Activated T-cell treated with anti-CD3 and anti-CD28 coated beads, Interleukin-2, amount 50 U/mL, for 4 hours (primary cell): ENCODE measurements around the gene CFAP410. TPM values are rescaled to one million over a fixed set of nuclear protein-coding genes. Genes with fewer than 3 reads are reported as not detected.
"Not testable (repeated sequence)": the region's sequence is repeated elsewhere in the genome, so short reads cannot be mapped to it uniquely, and the experiment has no call there.

ENCODE experiments used
- ATAC-seq, 2 donors: fragments of 200-7000 bp; cut with Tn5 transposase; one replicate each; pipeline ENCODE4 v1.10.0; 2021
- DNase-seq: peaks from one replicate; pipeline ENCODE4 v3.0.0-alpha.2; 2020
- H3K27me3 Mint-ChIP-seq: one replicate; pipeline ENCODE4 v1.8.0; 2021; ENCODE audit warnings: low read depth, mixed read lengths
- H3K36me3 Mint-ChIP-seq: one replicate; pipeline ENCODE4 v1.8.0; 2022; ENCODE audit warnings: mixed read lengths; ENCODE audit not compliant: insufficient read depth
- H3K4me1 Mint-ChIP-seq: one replicate; pipeline ENCODE4 v1.8.0; 2021; ENCODE audit warnings: low read depth, mixed read lengths
- H3K4me3 Mint-ChIP-seq: one replicate; pipeline ENCODE4 v1.8.0; 2021; ENCODE audit warnings: mild to moderate bottlenecking, moderate library complexity, mixed read lengths
- H3K9me3 Mint-ChIP-seq: one replicate; pipeline ENCODE4 v1.8.0; 2021; ENCODE audit warnings: mixed read lengths
- total RNA-seq, 3 donors: library from RNA; stranded (reverse); gene quantifications; one replicate each; pipeline ENCODE4 v1.2.1, GENCODE V29; 2021

CFAP410 gene
- total RNA-seq, 3 donors from 2014 or later, result 30.2 to 32.7 (median 30.5) TPM

- ATAC-seq (peak in 1 of 2 donors; percentile 22), DNase-seq (no peak)
- no peak overlapping the region for H3K4me3 Mint-ChIP-seq
- no peaks in the 10 kb centered on the region for H3K9me3 Mint-ChIP-seq
- peaks cover 20% of the 10 kb centered on the region for H3K27me3 Mint-ChIP-seq
- peaks cover 29% of the 10 kb centered on the region for H3K4me1 Mint-ChIP-seq
- no peaks in the 10 kb centered on the region for H3K36me3 Mint-ChIP-seq
Observed at GRCh38 chr21:44349847-44350772, 10.9 kb upstream of the CFAP410 start.

- no peak overlapping the region for H3K4me3 Mint-ChIP-seq
- DNase-seq (no peak), ATAC-seq (no peak)
- no peaks in the 10 kb centered on the region for H3K36me3 Mint-ChIP-seq
- H3K9me3 Mint-ChIP-seq, result no peaks in the 10 kb centered on the region
- peaks cover 20% of the 10 kb centered on the region for H3K27me3 Mint-ChIP-seq
- peaks cover 23% of the 10 kb centered on the region for H3K4me1 Mint-ChIP-seq
Observed at GRCh38 chr21:44349416-44349846, 10.2 kb upstream of the CFAP410 start.

- no peaks in the 10 kb centered on the region for H3K9me3 Mint-ChIP-seq
- no peak for DNase-seq
Observed at GRCh38 chr21:44348861-44349260, 9.7 kb upstream of the CFAP410 start.

GRCh38 chr21:44347911-44348451 is 8.8 kb upstream of the CFAP410 start:
- no peak for DNase-seq
- Mint-ChIP-seq H3K9me3 (no peaks in the 10 kb centered on the region), H3K4me3 (no peak overlapping the region), H3K4me1 (peaks cover 8% of the 10 kb centered on the region), H3K36me3 (no peaks in the 10 kb centered on the region), H3K27me3 (peaks cover 20% of the 10 kb centered on the region)
- ATAC-seq, result no peak

More at GRCh38 chr21:44348861-44349260, 9.7 kb upstream of the CFAP410 start:
- H3K4me3 Mint-ChIP-seq, result no peak overlapping the region
- no peaks in the 10 kb centered on the region for H3K36me3 Mint-ChIP-seq
- no peak for ATAC-seq
- H3K4me1 Mint-ChIP-seq, result peaks cover 17% of the 10 kb centered on the region
- peaks cover 20% of the 10 kb centered on the region for H3K27me3 Mint-ChIP-seq

GRCh38 chr21:44345495-44345894 is 6.3 kb upstream of the CFAP410 start:
- Mint-ChIP-seq H3K4me1 (peaks cover 4% of the 10 kb centered on the region), H3K9me3 (no peaks in the 10 kb centered on the region), H3K36me3 (no peaks in the 10 kb centered on the region), H3K4me3 (no peak overlapping the region), H3K27me3 (peaks cover 15% of the 10 kb centered on the region)
- ATAC-seq, result no peak
- no peak for DNase-seq

GRCh38 chr21:44344541-44345183 is 5.5 kb upstream of the CFAP410 start:
- DNase-seq, result no peak
- H3K36me3 Mint-ChIP-seq, result no peaks in the 10 kb centered on the region
- H3K27me3 Mint-ChIP-seq, result peaks cover 15% of the 10 kb centered on the region
- no peak for ATAC-seq
- H3K9me3 Mint-ChIP-seq, result no peaks in the 10 kb centered on the region
- peaks cover 11% of the 10 kb centered on the region for H3K4me1 Mint-ChIP-seq
- no peak overlapping the region for H3K4me3 Mint-ChIP-seq

GRCh38 chr21:44342981-44343380 is 3.8 kb upstream of the CFAP410 start:
- H3K4me1 Mint-ChIP-seq, result peaks cover 15% of the 10 kb centered on the region
- H3K27me3 Mint-ChIP-seq, H3K9me3 Mint-ChIP-seq, H3K36me3 Mint-ChIP-seq, DNase-seq, H3K4me3 Mint-ChIP-seq, ATAC-seq: not testable (repeated sequence)

- H3K9me3 Mint-ChIP-seq, H3K36me3 Mint-ChIP-seq: not testable (repeated sequence)
Observed at GRCh38 chr21:44341726-44342458, 2.7 kb upstream of the CFAP410 start.

GRCh38 chr21:44337941-44338895 is 972 bp downstream of the CFAP410 start:
- H3K27me3 Mint-ChIP-seq, result no peaks in the 10 kb centered on the region
- DNase-seq, result no peak
- H3K4me3 Mint-ChIP-seq, result peak overlapping the region; percentile 67
- H3K36me3 Mint-ChIP-seq, result peaks cover 3% of the 10 kb centered on the region
- peaks cover 20% of the 10 kb centered on the region for H3K4me1 Mint-ChIP-seq
- H3K9me3 Mint-ChIP-seq, result no peaks in the 10 kb centered on the region
- peak; percentile 6 to 9 for ATAC-seq

More at GRCh38 chr21:44341726-44342458, 2.7 kb upstream of the CFAP410 start:
- H3K4me1 Mint-ChIP-seq, result peaks cover 20% of the 10 kb centered on the region
- ATAC-seq, H3K4me3 Mint-ChIP-seq, DNase-seq, H3K27me3 Mint-ChIP-seq: not testable (repeated sequence)

GRCh38 chr21:44337449-44337848 is 1.7 kb downstream of the CFAP410 start:
- H3K4me1 Mint-ChIP-seq, result peaks cover 20% of the 10 kb centered on the region
- H3K36me3 Mint-ChIP-seq, result peaks cover 3% of the 10 kb centered on the region
- no peaks in the 10 kb centered on the region for H3K27me3 Mint-ChIP-seq
- peak overlapping the region; percentile 56 for H3K4me3 Mint-ChIP-seq
- H3K9me3 Mint-ChIP-seq, result no peaks in the 10 kb centered on the region
- ATAC-seq, result no peak
- no peak for DNase-seq

GRCh38 chr21:44335266-44336059 is 3.7 kb downstream of the CFAP410 start:
- ATAC-seq, result no peak
- peaks cover 16% of the 10 kb centered on the region for H3K4me1 Mint-ChIP-seq
- no peaks in the 10 kb centered on the region for H3K9me3 Mint-ChIP-seq
- H3K27me3 Mint-ChIP-seq, result no peaks in the 10 kb centered on the region
- peaks cover 7% of the 10 kb centered on the region for H3K36me3 Mint-ChIP-seq
- H3K4me3 Mint-ChIP-seq, result no peak overlapping the region
- DNase-seq, result no peak

GRCh38 chr21:44334329-44335030 is 4.7 kb downstream of the CFAP410 start:
- H3K9me3 Mint-ChIP-seq, result no peaks in the 10 kb centered on the region
- H3K36me3 Mint-ChIP-seq, result peaks cover 7% of the 10 kb centered on the region
- no peak for ATAC-seq
- H3K4me1 Mint-ChIP-seq, result peaks cover 9% of the 10 kb centered on the region
- no peak overlapping the region for H3K4me3 Mint-ChIP-seq
- H3K27me3 Mint-ChIP-seq, result no peaks in the 10 kb centered on the region
- no peak for DNase-seq
